HG03135 (cell line): ENCODE data around the gene ZFR2.
"Not testable (repeated sequence)": the region's sequence is repeated elsewhere in the genome, so short reads cannot be mapped to it uniquely, and the experiment has no call there.

Source experiments
- ATAC-seq: cut with Tn5 transposase; IDR thresholded peaks from one replicate; pipeline ENCODE4 v1.9.1; 2021; ENCODE audit warnings: mild to moderate bottlenecking, moderate library complexity; ENCODE audit not compliant: unreplicated experiment

The ZFR2 gene

DNA sequence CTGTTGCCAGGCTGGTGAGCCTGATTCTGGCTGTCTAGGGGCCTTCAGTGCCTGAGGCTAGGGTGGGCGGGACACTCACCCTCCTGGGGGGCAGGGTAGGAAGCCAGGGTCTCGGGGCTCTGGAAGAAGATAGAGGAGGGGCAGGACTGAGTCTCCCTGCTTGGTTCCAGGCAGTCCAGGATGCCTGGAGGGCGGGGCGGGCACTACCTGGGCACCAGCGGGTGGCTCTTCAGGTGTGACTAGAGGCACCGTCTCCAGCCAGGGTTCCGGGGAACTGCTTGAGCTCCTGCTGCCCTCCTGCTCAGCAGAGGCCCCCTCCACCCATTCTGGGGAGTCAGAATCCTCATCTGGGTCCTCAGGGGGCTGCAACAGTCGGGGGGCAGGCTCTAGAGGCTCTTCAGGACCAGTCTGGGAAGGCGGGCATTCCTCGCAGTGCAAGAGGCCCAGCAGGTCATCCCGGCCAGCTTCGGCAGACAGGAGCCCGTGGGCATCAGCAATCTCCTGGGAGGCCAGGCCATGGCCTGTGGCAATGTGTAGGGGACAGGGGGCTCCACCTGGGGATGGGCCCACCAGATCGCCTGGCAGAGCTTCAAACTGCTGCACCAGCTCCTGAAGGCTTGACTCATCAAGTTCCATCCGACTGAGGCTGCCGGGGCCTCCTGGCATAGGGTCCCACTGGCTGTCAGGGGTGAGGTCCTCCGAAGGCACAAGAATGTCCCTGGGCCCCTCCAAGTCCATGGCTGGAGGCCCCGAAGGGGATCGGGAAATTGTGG, 109.2 kb downstream of the ZFR2 start:
- no peak for ATAC-seq

DNA sequence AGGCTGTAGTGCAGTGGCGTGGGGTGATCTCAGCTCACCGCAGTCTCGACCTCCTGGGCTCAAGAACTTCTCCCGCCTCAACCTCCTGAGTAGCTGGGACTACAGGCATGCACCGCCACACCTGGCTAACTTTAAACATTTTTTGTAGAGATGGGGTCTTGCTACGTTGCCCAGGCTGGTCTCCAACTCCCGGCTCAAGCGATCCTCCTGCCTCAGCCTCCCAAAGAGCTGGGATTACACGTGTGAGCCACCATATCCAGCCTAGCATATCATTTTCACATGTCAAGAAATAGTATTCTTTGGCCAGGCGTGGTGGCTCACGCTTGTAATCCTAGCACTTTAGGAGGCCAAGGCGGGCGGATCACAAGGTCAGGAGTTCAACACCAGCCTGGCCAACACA, 110.5 kb downstream of the ZFR2 start:
- not testable (repeated sequence) for ATAC-seq

DNA sequence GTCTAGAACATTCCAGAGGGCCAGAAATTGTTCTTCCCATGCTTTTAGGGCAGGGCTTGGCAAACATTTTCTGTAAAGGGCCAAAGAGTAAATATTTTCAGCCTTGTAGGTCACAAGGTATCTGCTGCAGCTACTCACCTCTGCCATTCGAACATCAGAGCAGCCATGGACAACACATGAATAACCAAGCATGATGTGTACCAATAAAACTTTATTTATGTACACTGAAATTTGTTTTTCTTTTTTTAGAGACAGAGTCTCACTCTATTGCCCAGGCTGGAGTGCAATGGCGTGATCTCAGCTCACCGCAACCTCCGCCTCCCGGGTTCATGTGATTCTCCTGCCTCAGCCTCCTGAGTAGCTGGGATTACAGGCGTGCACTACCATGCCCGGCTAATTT, 111.1 kb downstream of the ZFR2 start:
- ATAC-seq = not testable (repeated sequence)
